Measurements from ENCODE around the gene TREML2.

The TREML2 gene

GRCh38 chr6:41176189-41176588 is 24.8 kb downstream of the TREML2 start:
- no peak for DNase-seq

GRCh38 chr6:41175084-41175483 is 25.9 kb downstream of the TREML2 start:
- no peak for DNase-seq

GRCh38 chr6:41174610-41175009 is 26.3 kb downstream of the TREML2 start:
- DNase-seq, result no peak

- no peak for DNase-seq
These were observed 29.0 kb downstream of the TREML2 start for GRCh38 chr6:41171908-41172307.

- DNase-seq, result no peak
These were observed 30.3 kb downstream of the TREML2 start for GRCh38 chr6:41170547-41171160.

- no peak for DNase-seq
These were observed 33.6 kb downstream of the TREML2 start for GRCh38 chr6:41167173-41167963.

GRCh38 chr6:41164551-41165120 is 36.3 kb downstream of the TREML2 start:
- DNase-seq, result no peak

- no peak for DNase-seq
These were observed 37.6 kb downstream of the TREML2 start for GRCh38 chr6:41163419-41163717.

- no peak for DNase-seq
These were observed 38.1 kb downstream of the TREML2 start, which contains the start of gene TREM2 for GRCh38 chr6:41162687-41163418. TSS of gene TREM2 (minus strand) at chr6:41163116. CDS start at chr6:41163082, 34 bp downstream.

GRCh38 chr6:41161851-41162552 is 38.9 kb downstream of the TREML2 start:
- DNase-seq, result no peak

- DNase-seq, result no peak
These were observed 39.6 kb downstream of the TREML2 start for GRCh38 chr6:41161380-41161779.

- DNase-seq, result no peak
These were observed 40.0 kb downstream of the TREML2 start for GRCh38 chr6:41160933-41161332.

GRCh38 chr6:41159415-41160082 is 41.4 kb downstream of the TREML2 start:
- no peak for DNase-seq

- no peak for DNase-seq
These were observed 43.6 kb downstream of the TREML2 start for GRCh38 chr6:41157323-41157722.

- no peak for DNase-seq
These were observed 44.2 kb downstream of the TREML2 start for GRCh38 chr6:41156771-41157170.

GRCh38 chr6:41156001-41156400 is 44.9 kb downstream of the TREML2 start:
- DNase-seq, result no peak

- DNase-seq, result no peak
These were observed 45.7 kb downstream of the TREML2 start for GRCh38 chr6:41155132-41155805.

- no peak for DNase-seq
These were observed 46.8 kb downstream of the TREML2 start, which contains the start of gene TREML1 for GRCh38 chr6:41153992-41154625. TSS of gene TREML1 (minus strand) at chr6:41154347. CDS start at chr6:41154288, 59 bp downstream.

GRCh38 chr6:41153451-41153850 is 47.5 kb downstream of the TREML2 start:
- no peak for DNase-seq

GRCh38 chr6:41150671-41151070 is 50.3 kb downstream of the TREML2 start:
- DNase-seq, result no peak

- DNase-seq, result no peak
These were observed 53.0 kb downstream of the TREML2 start for GRCh38 chr6:41147917-41148316.
